GM23338 (cell line): ENCODE data around the gene GYPC.

Source experiments
- CTCF ChIP-seq, 2 experiments: fragments of 200-600 bp in 1 of 2; sonication (generic) in 1 of 2; conservative IDR thresholded peaks; 2 replicates each; pipeline versions ENCODE4 v1.5.1 to v1.6.1; 2016 to 2017; ENCODE audit warnings: antibody characterized with exemption in 2 of 2, low read depth in 2 of 2, mild to moderate bottlenecking in 2 of 2, moderate library complexity in 1 of 2
- EZH2 ChIP-seq: fragments of 200-600 bp; sonication (generic); IDR thresholded peaks from one replicate; pipeline ENCODE4 v1.8.0; 2017; ENCODE audit warnings: antibody characterized with exemption, mild to moderate bottlenecking, low read depth; ENCODE audit not compliant: unreplicated experiment
- EZH2phosphoT487 ChIP-seq: fragments of 200-600 bp; sonication (generic); IDR thresholded peaks from one replicate; pipeline ENCODE4 v1.8.1; 2018; ENCODE audit warnings: antibody characterized with exemption; ENCODE audit not compliant: unreplicated experiment
- REST ChIP-seq: IDR thresholded peaks from one replicate; pipeline ENCODE4 v1.6.1; 2018; ENCODE audit warnings: antibody characterized with exemption; ENCODE audit not compliant: unreplicated experiment

DNA sequence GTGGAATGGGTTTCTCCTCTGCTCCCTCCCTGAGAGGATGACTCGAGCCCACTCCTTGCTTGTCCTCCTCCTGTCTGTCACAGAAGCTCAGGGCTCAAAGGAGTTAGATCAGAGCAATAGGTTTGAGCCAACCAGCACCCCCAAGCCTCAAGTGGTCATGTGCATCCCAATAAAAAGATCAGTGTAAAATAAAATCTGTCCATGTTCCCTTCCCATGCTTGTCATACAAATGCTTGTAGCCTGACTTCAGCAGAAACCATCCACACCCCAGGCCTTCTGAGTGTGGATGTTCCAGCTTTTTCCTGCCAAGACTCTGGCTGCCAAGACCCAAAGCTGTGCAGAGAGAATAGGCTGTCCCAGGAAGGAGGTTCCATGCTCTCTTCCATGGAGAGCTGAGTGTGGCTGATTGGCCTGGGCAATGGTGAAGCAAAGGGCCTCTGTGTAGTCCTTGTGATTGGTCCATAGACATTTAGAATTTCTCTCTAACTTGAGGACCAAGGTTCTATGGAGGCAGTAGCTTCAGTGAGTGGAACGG lies 67.4 kb downstream of the GYPC start:
- TF ChIP-seq EZH2: no peak
- no peak for TF ChIP-seq REST
- no peak for TF ChIP-seq CTCF (conservative IDR thresholded peaks at IDR 0.05; ENCODE audit: low read depth in 2 of 2)
- TF ChIP-seq EZH2phosphoT487: no peak
